ENCODE measurements around the gene EIF2S1.

- no peak for TF ChIP-seq CTCF (IDR thresholded peaks at IDR 0.05)
- no peak for TF ChIP-seq POLR2A (IDR thresholded peaks at IDR 0.05)
These were observed 2.8 kb upstream of the EIF2S1 start for GRCh38 chr14:67357186-67357968.
